ENCODE results near the gene ARL17B.
"Not testable (repeated sequence)": the region's sequence is repeated elsewhere in the genome, so short reads cannot be mapped to it uniquely, and the experiment has no call there.

ARL17B gene

DNA sequence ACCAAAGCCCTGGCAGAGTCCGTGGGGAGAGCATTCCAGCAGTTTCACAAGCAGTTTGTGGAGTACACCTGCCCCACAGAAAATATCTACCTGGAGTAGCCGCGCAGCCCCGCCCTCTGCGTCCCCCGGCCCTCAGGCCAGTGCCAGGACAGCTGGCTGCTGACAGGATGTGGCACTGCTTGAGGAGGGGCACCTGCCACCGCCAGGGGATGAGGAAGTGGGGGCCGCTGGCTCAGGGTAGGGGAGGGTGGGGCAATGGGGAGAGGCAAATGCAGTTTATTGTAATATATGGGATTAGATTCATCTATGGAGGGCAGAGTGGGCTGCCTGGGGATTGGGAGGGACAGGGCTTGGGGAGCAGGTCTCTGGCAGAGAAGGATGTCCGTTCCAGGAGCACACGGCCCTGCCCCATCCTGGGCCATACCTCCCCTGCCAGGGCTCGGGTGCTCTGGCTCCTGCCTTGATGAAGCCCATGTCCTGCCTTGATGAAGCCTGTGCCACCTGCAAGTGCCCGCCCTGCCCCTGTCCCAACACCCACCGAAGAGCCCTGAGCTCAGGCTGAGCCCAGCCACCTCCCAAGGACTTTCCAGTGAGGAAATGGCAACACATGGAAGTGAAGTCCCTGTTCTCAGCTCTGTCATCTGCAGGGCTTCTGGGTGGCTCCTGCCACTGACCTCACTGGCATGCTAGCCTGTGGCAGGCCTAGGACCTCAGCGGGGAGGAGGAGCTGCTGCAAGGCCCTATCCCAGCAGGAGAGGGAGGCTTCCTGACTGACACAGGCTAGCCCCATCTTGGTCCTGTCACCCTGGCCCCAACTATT lies 116.4 kb downstream of the ARL17B start:
- WGBS, 2 experiments (ENCODE audit: insufficient coverage in 2 of 2): 94% methylated on average over 2 of the region's 14 CpGs; no CpG with 5 or more reads in 1 of the 2 experiments
- H3K27ac ChIP-seq (ENCODE audit: low read depth, low read length, severe bottlenecking); H3K9me3 ChIP-seq (ENCODE audit: control insufficient read depth, low read length); H3K4me3 ChIP-seq (ENCODE audit: extremely low read depth, insufficient read depth, low read length, poor library complexity, severe bottlenecking); H3K36me3 ChIP-seq (ENCODE audit: control insufficient read depth, insufficient read depth, low read length); H3K4me1 ChIP-seq (ENCODE audit: control insufficient read depth, insufficient read depth, low read length, poor library complexity, severe bottlenecking): not testable (repeated sequence)

- no CpG with 5 or more reads among the region's 27 CpGs for WGBS, 2 experiments (ENCODE audit: insufficient coverage in 2 of 2)
- not testable (repeated sequence) for H3K4me1 ChIP-seq (ENCODE audit: control insufficient read depth, insufficient read depth, low read length, poor library complexity, severe bottlenecking); H3K4me3 ChIP-seq (ENCODE audit: extremely low read depth, insufficient read depth, low read length, poor library complexity, severe bottlenecking); H3K9me3 ChIP-seq (ENCODE audit: control insufficient read depth, low read length); H3K27ac ChIP-seq (ENCODE audit: low read depth, low read length, severe bottlenecking); H3K36me3 ChIP-seq (ENCODE audit: control insufficient read depth, insufficient read depth, low read length)
Measured at GRCh38 chr17:46244339-46244913, 117.1 kb downstream of the ARL17B start.

- not testable (repeated sequence) for H3K27ac ChIP-seq (ENCODE audit: low read depth, low read length, severe bottlenecking); H3K4me3 ChIP-seq (ENCODE audit: extremely low read depth, insufficient read depth, low read length, poor library complexity, severe bottlenecking); H3K9me3 ChIP-seq (ENCODE audit: control insufficient read depth, low read length); H3K36me3 ChIP-seq (ENCODE audit: control insufficient read depth, insufficient read depth, low read length); H3K4me1 ChIP-seq (ENCODE audit: control insufficient read depth, insufficient read depth, low read length, poor library complexity, severe bottlenecking)
- WGBS, 2 experiments (ENCODE audit: insufficient coverage in 2 of 2): 93 to 96% methylated on average over 3 to 7 of the region's 23 CpGs
Measured at GRCh38 chr17:46243928-46244327, 117.6 kb downstream of the ARL17B start.

GRCh38 chr17:46243505-46243904 lies 118.1 kb downstream of the ARL17B start:
- H3K27ac ChIP-seq (ENCODE audit: low read depth, low read length, severe bottlenecking); H3K4me3 ChIP-seq (ENCODE audit: extremely low read depth, insufficient read depth, low read length, poor library complexity, severe bottlenecking); H3K9me3 ChIP-seq (ENCODE audit: control insufficient read depth, low read length); H3K36me3 ChIP-seq (ENCODE audit: control insufficient read depth, insufficient read depth, low read length); H3K4me1 ChIP-seq (ENCODE audit: control insufficient read depth, insufficient read depth, low read length, poor library complexity, severe bottlenecking): not testable (repeated sequence)
- whole genome bisulfite sequencing, 2 experiments (ENCODE audit: insufficient coverage in 2 of 2): no CpG with 5 or more reads among the region's 38 CpGs

- not testable (repeated sequence) for H3K27ac ChIP-seq (ENCODE audit: low read depth, low read length, severe bottlenecking); H3K4me1 ChIP-seq (ENCODE audit: control insufficient read depth, insufficient read depth, low read length, poor library complexity, severe bottlenecking); H3K9me3 ChIP-seq (ENCODE audit: control insufficient read depth, low read length); H3K4me3 ChIP-seq (ENCODE audit: extremely low read depth, insufficient read depth, low read length, poor library complexity, severe bottlenecking); H3K36me3 ChIP-seq (ENCODE audit: control insufficient read depth, insufficient read depth, low read length)
- 95 to 100% methylated on average over 1 to 5 of the region's 8 CpGs for WGBS, 2 experiments (ENCODE audit: insufficient coverage in 2 of 2)
Measured at GRCh38 chr17:46231359-46231758, 130.2 kb downstream of the ARL17B start.

GRCh38 chr17:46225274-46225794 lies 136.2 kb downstream of the ARL17B start:
- H3K36me3 ChIP-seq (ENCODE audit: control insufficient read depth, insufficient read depth, low read length): not testable (repeated sequence)

GRCh38 chr17:46224864-46225263 lies 136.7 kb downstream of the ARL17B start:
- not testable (repeated sequence) for H3K27ac ChIP-seq (ENCODE audit: low read depth, low read length, severe bottlenecking); H3K36me3 ChIP-seq (ENCODE audit: control insufficient read depth, insufficient read depth, low read length); H3K9me3 ChIP-seq (ENCODE audit: control insufficient read depth, low read length); H3K4me1 ChIP-seq (ENCODE audit: control insufficient read depth, insufficient read depth, low read length, poor library complexity, severe bottlenecking)
- H3K4me3 ChIP-seq (ENCODE audit: extremely low read depth, insufficient read depth, low read length, poor library complexity, severe bottlenecking): peak overlapping the region; percentile 39
- 0 to 1% methylated on average over 10 to 23 of the region's 54 CpGs for WGBS, 2 experiments (ENCODE audit: insufficient coverage in 2 of 2)

More at GRCh38 chr17:46225274-46225794, 136.2 kb downstream of the ARL17B start:
- H3K4me3 ChIP-seq (ENCODE audit: extremely low read depth, insufficient read depth, low read length, poor library complexity, severe bottlenecking): peak overlapping the region; percentile 39
- H3K9me3 ChIP-seq (ENCODE audit: control insufficient read depth, low read length); H3K4me1 ChIP-seq (ENCODE audit: control insufficient read depth, insufficient read depth, low read length, poor library complexity, severe bottlenecking); H3K27ac ChIP-seq (ENCODE audit: low read depth, low read length, severe bottlenecking): not testable (repeated sequence)
- 0% methylated on average over 1 to 4 of the region's 22 CpGs for WGBS, 2 experiments (ENCODE audit: insufficient coverage in 2 of 2)

Data from mesodermal cell (in vitro differentiated cells).